ENCODE results near the gene ENOSF1. TPM values are rescaled to one million over a fixed set of nuclear protein-coding genes. Genes with fewer than 3 reads are reported as not detected.

ENOSF1 gene
- total and polyA plus RNA-seq, 2 of the 4 experiments (the other 2 are of a cell fraction), result 12.2 to 12.6 TPM

- H3K4me1 ChIP-seq (ENCODE audit: control insufficient read depth, insufficient read depth, low read length), result no peaks in the 10 kb centered on the region
- no peak overlapping the region for H2BK120ac ChIP-seq (ENCODE audit: low read depth, low read length)
- H3K9ac ChIP-seq (ENCODE audit: low read depth, low read length), result no peak overlapping the region
- ATAC-seq (ENCODE audit: low read depth) (no peak), DNase-seq (no peak)
- in situ Hi-C loops (cut with MboI; ENCODE audit: low sequenced_read_pairs) (no loop called here), intact Hi-C loops (cut with micrococcal nuclease) (no loop called here), dilution Hi-C loops (cut with HindIII; ENCODE audit: low sequenced_read_pairs, unreplicated experiment) (no loop called here)
- ChIA-PET CTCF (interaction anchor here (1.5 kb wide), 1 partner anchor 16 kb away, joined by 3 read pairs; the partner anchor contains the start of gene ENOSF1), POLR2A (ENCODE audit: unreplicated experiment) (no interaction called here)
- H3K14ac ChIP-seq (replicated peaks; ENCODE audit: low read depth, low read length), result no peak overlapping the region
- no peak overlapping the region for H2AK5ac ChIP-seq (ENCODE audit: low read depth, low read length)
- no peak overlapping the region for H3K27ac ChIP-seq (ENCODE audit: insufficient read depth, low read length)
- H4K91ac ChIP-seq (ENCODE audit: insufficient read depth, low read depth, low read length), result no peak overlapping the region
- H3K4ac ChIP-seq (ENCODE audit: low read depth, low read length), result no peak overlapping the region
- H4K20me1 ChIP-seq (ENCODE audit: insufficient read depth, low read length), result no peaks in the 10 kb centered on the region
- no peak overlapping the region for H4K5ac ChIP-seq (ENCODE audit: low read depth, low read length)
- H2BK15ac ChIP-seq (ENCODE audit: low read depth, low read length), result no peak overlapping the region
- H2AK9ac ChIP-seq (replicated peaks; ENCODE audit: low read depth, low read length, poor library complexity), result no peak overlapping the region
- peaks cover 9% of the 10 kb centered on the region for H3K36me3 ChIP-seq (ENCODE audit: control insufficient read depth, insufficient read depth, low read length)
- no peak overlapping the region for H3K18ac ChIP-seq (ENCODE audit: low read depth, low read length)
- peaks cover 2% of the 10 kb centered on the region; the same call in 1 of the 2 replicates for H3K9me1 ChIP-seq (ENCODE audit: insufficient read depth, low read length)
- no peak overlapping the region for H3K23ac ChIP-seq (ENCODE audit: low read depth, low read length)
- no peaks in the 10 kb centered on the region for H3K9me3 ChIP-seq (ENCODE audit: control insufficient read depth, insufficient read depth, low read length)
- H3K4me2 ChIP-seq (ENCODE audit: low read depth, low read length), result no peak overlapping the region
- no peak overlapping the region for H2BK5ac ChIP-seq (ENCODE audit: low read depth, low read length, poor library complexity, severe bottlenecking)
- peak; percentile 60 for TF ChIP-seq MAFK (IDR thresholded peaks at IDR 0.05; ENCODE audit: low read depth, low read length)
- no peak for TF ChIP-seq ELK1 (IDR thresholded peaks at IDR 0.05; ENCODE audit: borderline replicate concordance, low read depth, low read length)
- no peak overlapping the region for H2BK20ac ChIP-seq (ENCODE audit: low read depth, low read length)
- no peak overlapping the region for H3K56ac ChIP-seq (ENCODE audit: extremely low read depth, insufficient read depth, low read length)
- no peaks in the 10 kb centered on the region for H3K27me3 ChIP-seq (ENCODE audit: control insufficient read depth, insufficient read depth, low read length)
- H2AFZ ChIP-seq (replicated peaks; ENCODE audit: low read length, poor library complexity), result no peak overlapping the region
- no peak overlapping the region for H4K8ac ChIP-seq (ENCODE audit: low read depth in 2 of 2, low read length in 2 of 2)
- no TSS peak for BruUV-seq (replicated peaks)
- no peak overlapping the region for H3K4me3 ChIP-seq (ENCODE audit: insufficient read depth, low read depth, low read length)
- 100% methylated on average over 1 of the region's 4 CpGs; no CpG with 5 or more reads in 1 of the 2 experiments for WGBS, 2 experiments (ENCODE audit: extremely low coverage in 2 of 2, insufficient read length in 1 of 2)
- H3K79me1 ChIP-seq (ENCODE audit: low read depth in 1 of 2, low read length in 2 of 2), result peaks cover 4 to 6% of the 10 kb centered on the region in 2 experiments; a peak in 2 of 4 replicates
Observed at GRCh38 chr18:697012-697411, 15.4 kb downstream of the ENOSF1 start.
